ENCODE measurements around the gene PDLIM3.

GRCh38 chr4:185515248-185515647 lies 20.1 kb downstream of the PDLIM3 start:
- TF ChIP-seq, protein P1, sequence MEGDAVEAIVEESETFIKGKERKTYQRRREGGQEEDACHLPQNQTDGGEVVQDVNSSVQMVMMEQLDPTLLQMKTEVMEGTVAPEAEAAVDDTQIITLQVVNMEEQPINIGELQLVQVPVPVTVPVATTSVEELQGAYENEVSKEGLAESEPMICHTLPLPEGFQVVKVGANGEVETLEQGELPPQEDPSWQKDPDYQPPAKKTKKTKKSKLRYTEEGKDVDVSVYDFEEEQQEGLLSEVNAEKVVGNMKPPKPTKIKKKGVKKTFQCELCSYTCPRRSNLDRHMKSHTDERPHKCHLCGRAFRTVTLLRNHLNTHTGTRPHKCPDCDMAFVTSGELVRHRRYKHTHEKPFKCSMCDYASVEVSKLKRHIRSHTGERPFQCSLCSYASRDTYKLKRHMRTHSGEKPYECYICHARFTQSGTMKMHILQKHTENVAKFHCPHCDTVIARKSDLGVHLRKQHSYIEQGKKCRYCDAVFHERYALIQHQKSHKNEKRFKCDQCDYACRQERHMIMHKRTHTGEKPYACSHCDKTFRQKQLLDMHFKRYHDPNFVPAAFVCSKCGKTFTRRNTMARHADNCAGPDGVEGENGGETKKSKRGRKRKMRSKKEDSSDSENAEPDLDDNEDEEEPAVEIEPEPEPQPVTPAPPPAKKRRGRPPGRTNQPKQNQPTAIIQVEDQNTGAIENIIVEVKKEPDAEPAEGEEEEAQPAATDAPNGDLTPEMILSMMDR (conservative IDR thresholded peaks at IDR 0.05 in 1 of 2, IDR thresholded peaks at IDR 0.05 in 1 of 2; ENCODE audit: extremely low read depth in 1 of 2, insufficient read depth in 1 of 2, low read depth in 1 of 2, low read length in 2 of 2), result no peak
- TF ChIP-seq EZH2 (IDR thresholded peaks at IDR 0.05; ENCODE audit: borderline replicate concordance, low read length), result no peak

Data from mammary epithelial cell (primary cell).